ENCODE data around the gene PDAP1.
A peak's percentile ranks its signal among the peaks of the same experiment; 100 is the strongest.
"Not testable (repeated sequence)": the region's sequence is repeated elsewhere in the genome, so short reads cannot be mapped to it uniquely, and the experiment has no call there.

PDAP1 gene

DNA sequence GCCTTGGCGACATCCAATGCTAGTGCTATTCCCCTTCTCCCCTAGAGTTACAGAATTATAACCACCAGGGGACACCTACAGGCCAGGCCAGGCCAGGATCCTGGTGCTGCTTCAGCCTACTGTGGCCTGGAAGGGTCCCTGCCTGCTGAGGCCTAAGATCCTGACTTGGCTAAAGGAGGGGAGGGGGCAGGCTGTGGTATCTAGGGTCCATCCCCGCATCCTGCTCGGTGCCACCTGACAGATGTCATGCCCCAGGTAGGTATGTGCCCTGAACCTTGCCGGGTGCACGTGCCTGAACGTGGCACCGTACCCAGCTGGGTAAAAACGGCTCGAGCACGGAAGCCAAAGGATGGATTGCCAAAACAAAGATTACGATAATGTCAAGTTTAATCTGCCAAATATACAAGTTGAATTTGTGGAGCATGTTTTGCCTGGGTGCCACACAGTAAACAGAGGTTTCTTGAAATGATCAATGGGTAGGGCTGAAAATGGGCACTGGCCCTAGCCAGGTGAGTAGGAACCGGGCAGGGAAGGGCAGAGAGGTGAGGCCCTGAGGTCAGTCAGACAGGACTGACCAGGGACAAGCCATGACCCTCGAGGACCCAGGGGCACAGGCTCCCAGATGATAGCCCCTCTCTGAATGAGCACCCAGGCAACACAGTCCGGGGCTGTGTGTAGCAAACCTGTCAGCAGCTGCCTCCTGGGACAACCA, 12.6 kb downstream of the PDAP1 start:
- DNase-seq: peak; percentile 32

DNA sequence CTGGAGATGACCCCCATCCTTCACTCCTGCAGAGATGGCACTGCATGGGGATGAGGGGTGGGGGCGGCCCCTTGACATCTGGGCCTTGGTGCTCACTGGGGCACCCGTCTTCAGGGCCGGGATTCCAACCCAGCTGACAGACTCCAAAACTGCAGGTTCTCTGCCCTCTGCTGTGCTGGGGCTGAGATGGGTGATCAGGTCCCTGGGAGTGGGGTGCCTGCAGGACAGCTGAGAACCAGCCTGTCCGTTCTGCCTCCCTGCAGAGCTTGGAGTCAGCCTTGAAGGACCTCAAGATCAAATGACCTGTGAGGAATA, 14.3 kb downstream of the PDAP1 start:
- no peak for DNase-seq

DNA sequence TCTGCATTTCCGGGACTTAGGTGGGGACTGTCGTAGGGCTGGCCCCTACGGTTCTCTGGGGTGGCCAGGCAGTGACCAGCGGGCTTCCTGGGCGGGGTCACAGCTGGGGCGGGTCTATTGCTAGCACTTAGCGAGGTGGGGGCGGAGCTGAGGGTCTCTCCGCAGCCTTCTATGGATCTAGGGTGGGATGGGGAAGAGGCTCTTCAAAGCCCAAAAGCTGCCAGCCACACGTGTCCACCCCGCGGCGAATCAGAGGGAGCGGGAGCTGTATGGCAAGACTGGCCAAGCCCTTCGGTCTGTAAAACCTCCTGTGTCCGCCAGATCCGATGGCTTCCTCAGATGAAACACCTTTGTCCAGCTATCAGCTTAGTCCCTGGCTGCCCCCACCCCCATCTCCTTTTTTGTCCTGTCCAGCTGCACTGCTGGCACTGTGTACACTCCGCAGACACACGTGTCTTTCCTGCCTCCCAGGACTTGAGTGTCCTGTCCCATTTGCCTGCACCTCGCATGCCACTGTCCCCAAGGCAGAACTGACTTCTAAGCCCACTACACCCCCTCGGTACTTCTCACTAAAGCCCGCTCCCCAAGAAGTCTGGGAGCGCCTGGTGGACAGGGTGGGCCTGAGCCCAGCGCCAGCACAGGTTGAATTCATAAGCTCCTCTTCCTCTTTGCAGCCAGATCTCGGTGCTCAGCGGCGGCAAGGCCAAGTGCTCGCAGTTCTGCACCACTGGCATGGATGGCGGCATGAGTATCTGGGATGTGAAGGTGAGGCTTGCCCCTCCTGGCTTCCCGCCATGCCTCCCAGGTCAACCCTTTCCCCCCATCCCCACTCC, 14.8 kb downstream of the PDAP1 start:
- DNase-seq: no peak

DNA sequence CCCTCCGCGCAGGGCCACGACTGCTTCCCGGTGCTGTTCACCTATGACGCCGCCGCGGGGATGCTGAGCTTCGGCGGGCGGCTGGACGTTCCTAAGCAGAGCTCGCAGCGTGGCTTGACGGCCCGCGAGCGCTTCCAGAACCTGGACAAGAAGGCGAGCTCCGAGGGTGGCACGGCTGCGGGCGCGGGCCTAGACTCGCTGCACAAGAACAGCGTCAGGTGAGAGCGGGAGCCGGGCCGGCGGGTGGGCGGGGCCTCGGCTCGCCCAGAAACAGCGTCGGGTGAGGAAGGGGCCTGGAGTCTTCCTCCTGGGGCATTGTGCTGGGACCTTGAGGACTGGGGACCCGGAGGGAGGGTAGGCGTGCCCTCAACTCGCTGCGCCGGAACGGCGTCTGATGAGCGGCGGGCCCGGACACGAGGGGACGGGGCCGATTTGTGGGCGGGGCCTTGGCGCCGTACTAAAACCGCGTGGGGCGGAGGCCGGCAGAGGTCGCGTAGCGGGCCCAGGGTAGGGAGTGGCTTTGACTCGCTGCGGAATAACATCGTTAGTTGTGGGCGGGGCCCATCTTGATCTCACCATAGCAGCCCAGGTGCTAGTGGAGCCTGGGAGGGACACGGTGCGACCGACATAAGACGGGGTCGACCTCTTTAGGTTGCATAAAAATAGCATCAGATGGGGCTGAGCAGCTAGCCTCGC, 15.6 kb downstream of the PDAP1 start:
- peak; percentile 91 for DNase-seq

DNA sequence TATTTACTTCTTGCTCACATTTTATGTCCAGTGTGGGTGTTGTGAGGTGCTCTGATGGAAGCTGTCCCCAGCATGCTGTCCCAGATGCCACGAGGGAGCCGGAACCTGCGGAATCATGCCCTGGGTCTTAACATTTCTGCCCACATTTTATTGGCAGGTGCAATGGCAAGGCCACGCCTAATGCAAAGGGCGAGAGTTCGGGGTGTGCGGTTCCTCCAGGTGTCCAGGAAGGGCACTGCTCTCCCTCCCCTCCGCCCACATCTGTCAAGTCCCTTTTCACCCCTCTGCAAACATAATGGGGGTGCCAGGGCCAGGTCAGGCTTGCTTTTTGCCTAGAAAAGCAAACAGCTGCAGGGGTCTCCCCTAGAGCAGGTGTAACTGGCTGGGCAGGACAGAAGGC, 16.4 kb downstream of the PDAP1 start:
- no peak for DNase-seq

GRCh38 chr7:99390941-99391602, 17.3 kb downstream of the PDAP1 start:
- DNase-seq: peak; percentile 27

- DNase-seq: no peak
Observed at GRCh38 chr7:99389772-99390171, 18.6 kb downstream of the PDAP1 start.

DNA sequence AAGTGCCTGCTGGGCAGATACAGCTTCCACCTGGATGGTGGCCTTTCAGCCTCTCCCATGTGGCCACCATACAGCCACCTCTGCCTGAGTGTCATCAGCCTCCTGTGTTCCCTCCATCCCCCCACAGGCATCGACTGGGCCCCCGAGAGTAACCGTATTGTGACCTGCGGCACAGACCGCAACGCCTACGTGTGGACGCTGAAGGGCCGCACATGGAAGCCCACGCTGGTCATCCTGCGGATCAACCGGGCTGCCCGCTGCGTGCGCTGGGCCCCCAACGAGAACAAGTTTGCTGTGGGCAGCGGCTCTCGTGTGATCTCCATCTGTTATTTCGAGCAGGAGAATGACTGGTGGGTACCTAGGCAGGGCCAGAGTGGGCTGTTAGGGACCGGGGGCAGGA, 20.5 kb downstream of the PDAP1 start:
- DNase-seq: no peak

GRCh38 chr7:99387239-99387635, 21.2 kb downstream of the PDAP1 start:
- not testable (repeated sequence) for DNase-seq

GRCh38 chr7:99386584-99387238, 21.7 kb downstream of the PDAP1 start:
- peak; percentile 90 for DNase-seq

GRCh38 chr7:99385564-99385963, 22.8 kb downstream of the PDAP1 start:
- DNase-seq: peak; percentile 38

GRCh38 chr7:99384523-99384922, 23.9 kb downstream of the PDAP1 start:
- no peak for DNase-seq

DNA sequence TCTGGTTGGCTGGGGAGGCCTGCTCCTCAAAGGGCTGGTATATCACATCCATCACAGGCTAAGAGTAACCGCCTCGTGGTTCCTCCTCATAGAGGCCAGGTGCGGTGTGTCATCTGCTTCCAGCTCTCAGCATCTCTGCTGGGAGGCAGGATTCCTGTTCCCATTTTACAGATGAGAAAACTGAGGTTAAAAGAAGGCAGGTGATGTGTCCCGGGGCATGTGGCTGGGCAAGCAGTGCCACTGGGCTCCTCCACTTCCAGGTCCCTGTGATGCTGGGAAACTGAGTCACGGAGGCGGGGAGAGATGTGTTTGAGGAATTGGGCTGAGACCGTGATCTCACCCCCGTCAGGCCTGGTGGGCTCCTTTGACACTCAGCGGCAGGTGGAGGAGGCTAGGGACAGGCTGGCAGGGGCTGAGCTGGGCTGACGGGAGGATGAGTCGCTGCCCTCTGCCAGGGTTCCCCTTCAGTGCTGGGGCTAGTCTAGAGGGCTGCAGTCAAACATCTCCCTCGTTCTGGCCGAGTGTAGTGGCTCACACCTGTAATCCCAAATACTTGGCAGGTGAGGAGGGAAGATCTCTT, 24.5 kb downstream of the PDAP1 start:
- no peak for DNase-seq

DNA sequence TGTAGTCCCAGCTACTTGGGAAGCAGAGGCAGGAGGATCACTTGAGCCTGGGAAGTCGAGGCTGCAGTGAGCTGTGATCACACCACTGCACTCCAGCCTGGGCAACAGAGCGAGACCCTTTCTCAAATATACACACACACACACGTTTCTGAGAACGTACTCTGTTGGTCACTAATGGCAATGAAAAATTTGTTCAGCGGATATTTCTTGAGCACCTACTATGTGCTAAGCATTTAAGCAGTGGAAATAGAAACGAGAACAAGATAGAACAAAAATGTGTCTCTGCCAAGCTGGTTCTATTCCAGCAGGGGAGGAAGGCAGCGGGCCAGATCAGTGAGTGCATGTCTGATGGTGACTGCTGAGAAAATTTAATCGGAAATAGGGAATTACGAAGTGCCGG, 25.2 kb downstream of the PDAP1 start:
- DNase-seq: no peak

GRCh38 chr7:99381664-99382075, 26.7 kb downstream of the PDAP1 start:
- DNase-seq: no peak

GRCh38 chr7:99380823-99381663, 27.4 kb downstream of the PDAP1 start:
- DNase-seq: no peak

GRCh38 chr7:99380032-99380822, 28.2 kb downstream of the PDAP1 start:
- peak; percentile 96 for DNase-seq

DNA sequence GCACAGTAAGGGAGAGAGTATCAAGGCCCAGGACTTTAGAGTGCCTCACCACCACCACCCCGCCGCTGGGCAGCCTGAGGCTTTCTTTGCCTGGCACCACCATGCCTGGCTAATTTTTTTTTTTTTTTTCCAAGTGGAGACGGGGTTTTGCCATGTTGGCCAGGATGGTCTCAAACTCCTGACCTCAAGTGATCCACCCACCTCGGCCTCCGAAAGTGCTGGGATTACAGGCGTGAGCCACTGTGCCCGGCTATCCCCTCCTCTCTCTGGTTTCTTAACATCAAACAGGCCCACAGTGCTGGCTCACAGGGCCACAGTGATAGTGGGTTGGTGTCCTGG, 28.7 kb downstream of the PDAP1 start:
- DNase-seq: not testable (repeated sequence)

DNA sequence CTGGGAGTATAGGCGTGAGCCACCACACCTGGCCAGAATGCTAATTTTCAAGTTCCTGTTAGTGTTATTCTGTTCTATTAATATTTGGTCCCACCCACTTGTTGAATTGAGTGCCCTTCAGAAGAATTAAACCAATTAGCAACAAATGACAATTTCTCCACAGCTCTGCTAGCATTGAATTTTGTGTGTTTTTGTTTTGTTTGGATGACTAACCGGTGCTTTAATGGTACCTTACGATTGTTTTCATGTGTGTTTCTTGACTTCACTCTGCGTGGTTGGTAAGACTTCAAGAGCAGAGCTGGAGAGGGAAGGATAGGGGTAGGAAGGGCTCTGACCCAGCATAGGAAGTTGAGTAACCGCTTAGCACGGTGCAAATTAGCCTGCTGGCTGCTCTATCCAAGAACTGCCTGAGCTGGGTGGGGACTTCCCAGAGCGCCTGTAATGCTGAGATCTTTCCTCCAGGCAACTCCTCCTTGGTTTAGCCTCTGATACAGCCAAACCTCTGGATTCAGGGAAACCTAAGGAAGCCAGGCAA, 29.3 kb downstream of the PDAP1 start:
- DNase-seq: peak; percentile 83

GRCh38 chr7:99375070-99375807, 33.2 kb downstream of the PDAP1 start:
- peak; percentile 92 for DNase-seq

Data from hematopoietic multipotent progenitor cell treated with erythropoietin and hydrocortisone succinate and interleukin-3 and kit ligand, for 4 days (in vitro differentiated cells).